ENCODE results near the gene RAP1A.
"Not testable (repeated sequence)": the region's sequence is repeated elsewhere in the genome, so short reads cannot be mapped to it uniquely, and the experiment has no call there.

The RAP1A gene

DNA sequence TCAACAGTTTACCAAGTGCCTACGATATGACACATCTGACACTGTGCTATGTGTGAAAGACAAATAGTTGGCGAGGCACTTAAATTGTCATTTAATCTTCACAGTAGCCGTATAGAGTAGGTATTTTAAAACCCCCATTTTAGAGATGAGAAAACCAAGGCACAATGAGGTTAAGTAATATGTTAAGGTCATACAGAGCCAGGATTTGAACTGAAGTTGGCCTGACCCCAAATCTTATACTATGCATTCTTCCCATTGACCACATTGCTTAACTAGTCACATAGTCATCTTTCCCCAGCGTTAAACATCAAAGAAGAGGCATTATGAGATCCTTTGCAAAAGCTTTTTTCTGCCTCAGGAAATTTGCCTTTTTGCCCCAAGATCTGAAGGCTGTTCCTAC is 115.7 kb downstream of the RAP1A start:
- no peak for DNase-seq (ENCODE audit: low read depth in 3 of 3, low spot score in 1 of 3)

DNA sequence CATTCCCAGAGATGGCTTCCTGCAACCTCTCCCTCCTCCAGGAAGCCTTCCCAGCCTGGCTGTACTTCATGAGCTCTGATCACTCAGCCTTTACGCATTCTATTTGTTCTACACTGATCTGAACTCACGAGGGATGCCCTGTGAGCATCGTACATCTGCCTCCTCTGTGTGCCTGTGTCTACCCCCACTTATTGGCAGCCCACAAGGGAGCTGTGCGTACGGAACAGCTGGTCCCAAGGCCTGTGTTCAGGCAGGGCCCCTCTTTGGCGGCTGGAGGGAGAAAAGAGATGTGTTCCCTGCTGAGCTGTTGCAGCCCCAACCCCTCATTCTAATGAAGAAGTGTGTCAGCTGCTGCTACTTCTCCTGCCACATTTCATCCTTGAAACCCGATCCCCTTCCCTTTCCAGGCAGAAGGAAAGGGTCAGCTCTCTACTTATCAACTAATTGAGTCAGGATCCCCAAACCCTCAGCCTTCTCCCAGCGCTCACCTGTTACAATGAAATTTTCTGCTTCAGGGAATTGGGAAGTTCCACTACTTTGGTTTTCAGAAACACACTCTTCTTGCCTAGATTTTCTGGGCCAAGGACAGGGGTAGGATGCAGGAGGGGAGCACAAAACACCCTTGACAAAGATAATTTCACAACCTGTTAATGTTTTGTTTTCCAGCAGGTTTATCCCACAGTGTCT is 116.4 kb downstream of the RAP1A start:
- no peak for DNase-seq (ENCODE audit: low read depth in 3 of 3, low spot score in 1 of 3)

GRCh38 chr1:111736548-111737215 is 117.1 kb downstream of the RAP1A start:
- DNase-seq (ENCODE audit: low read depth in 3 of 3, low spot score in 1 of 3), result no peak

- no peak for DNase-seq (ENCODE audit: low read depth in 3 of 3, low spot score in 1 of 3)
Measured at GRCh38 chr1:111737216-111738132, 117.9 kb downstream of the RAP1A start.

DNA sequence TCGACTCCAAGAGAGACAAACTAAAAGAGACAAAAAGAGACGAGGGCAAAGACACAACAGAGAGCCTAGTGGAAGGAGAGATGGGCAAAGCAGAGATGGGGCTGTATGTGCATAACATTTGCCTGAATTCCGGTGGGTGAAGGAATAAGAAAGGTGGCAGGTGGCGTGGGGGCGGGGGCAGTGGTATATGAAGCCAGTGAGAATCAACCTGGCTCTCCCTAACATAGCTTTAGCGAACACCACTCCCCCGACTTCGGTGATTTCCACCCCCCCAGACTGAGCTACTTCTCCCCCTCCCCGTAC is 118.5 kb downstream of the RAP1A start:
- no peak for DNase-seq (ENCODE audit: low read depth in 3 of 3, low spot score in 1 of 3)

DNA sequence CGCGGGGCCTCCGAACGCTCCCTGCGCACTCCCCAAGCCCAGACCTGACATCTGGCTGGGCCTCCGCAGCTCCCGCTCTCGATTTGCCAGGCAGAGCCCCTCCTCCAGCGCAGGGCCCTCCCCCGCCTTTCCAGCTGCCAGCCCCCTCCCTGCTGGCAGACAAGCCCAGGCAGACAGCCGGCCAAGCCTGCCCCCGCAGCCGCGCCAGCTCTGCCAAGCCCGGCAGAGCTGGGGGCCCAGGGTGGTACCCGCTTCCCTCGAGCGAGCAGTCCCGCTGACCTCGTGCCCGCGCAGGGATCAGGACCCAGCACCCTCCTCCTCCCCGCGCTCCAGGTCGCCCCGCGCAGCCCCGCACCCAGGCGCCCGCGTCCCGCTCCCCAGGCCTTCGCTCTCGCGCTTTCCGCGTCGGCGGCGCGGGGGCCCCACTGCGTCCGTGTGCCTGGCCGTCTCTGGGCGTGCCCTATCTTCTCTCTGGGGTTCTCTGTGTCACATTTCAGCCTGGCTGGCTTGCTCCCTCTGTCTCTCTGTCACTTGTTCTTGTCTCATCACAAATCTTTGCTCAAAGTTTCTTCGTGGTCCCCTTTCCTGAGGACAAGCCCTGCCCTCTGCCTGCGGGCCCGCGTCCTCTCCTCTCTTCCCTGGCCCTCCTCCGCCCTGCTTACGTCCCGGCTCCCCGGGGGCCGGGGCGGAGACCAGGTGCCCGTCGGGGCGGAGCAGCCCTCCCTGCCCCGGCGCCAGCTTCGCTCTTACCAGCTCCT is 119.0 kb downstream of the RAP1A start:
- DNase-seq (ENCODE audit: low read depth in 3 of 3, low spot score in 1 of 3), result no peak

GRCh38 chr1:111739194-111739924 is 119.8 kb downstream of the RAP1A start, which contains the start of gene INKA2:
TSS of gene INKA2 (minus strand) at chr1:111739395. CDS start at chr1:111739242, 153 bp downstream.
- DNase-seq (ENCODE audit: low read depth in 3 of 3, low spot score in 1 of 3), result peak in 2 of 3 donors; percentile 29 to 54

DNA sequence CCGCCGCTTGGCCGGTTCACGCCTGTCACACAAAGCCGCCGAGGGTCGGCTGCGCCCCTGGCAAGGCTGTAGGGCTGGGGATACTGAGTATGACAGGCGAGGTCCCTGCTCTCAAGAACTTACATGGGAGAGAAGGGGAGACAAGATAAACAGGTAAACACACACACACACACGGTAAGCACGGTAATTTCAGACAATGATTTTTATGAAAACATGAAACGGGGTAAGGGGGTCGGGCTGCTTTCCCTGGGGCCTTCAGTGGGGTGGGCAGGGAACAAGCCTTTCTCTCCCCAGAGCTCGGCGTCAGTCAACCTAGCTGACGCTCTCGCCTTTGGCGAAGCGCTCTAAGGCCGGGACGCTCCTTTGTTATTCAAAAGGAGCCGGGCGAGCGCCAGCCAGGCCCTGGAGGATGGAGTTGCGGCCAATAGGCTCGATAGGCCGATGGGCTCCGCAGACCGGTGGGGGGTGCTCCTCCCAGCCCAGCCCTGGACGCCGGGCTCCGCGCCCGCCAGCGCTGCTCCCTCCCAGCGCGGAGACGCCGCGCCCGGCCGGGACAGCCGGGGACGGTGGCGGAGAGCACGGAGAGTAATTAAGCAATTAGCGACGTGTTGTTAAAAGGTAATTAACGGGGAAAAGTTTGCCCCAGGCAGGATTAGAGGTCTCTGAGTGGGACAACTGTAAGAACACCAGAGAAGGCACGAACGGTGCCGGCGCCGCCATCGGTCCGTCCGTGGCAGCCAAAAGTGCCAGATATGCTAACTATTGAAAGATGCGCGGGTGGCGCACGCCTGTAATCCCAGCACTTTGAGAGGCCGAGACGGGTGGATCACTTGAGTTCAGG is 120.6 kb downstream of the RAP1A start:
- no peak for DNase-seq (ENCODE audit: low read depth in 3 of 3, low spot score in 1 of 3)

- not testable (repeated sequence) for DNase-seq (ENCODE audit: low read depth in 3 of 3, low spot score in 1 of 3)
Measured at GRCh38 chr1:111742292-111742691, 122.7 kb downstream of the RAP1A start.

GRCh38 chr1:111742938-111743549 is 123.5 kb downstream of the RAP1A start:
- no peak for DNase-seq (ENCODE audit: low read depth in 3 of 3, low spot score in 1 of 3)

DNA sequence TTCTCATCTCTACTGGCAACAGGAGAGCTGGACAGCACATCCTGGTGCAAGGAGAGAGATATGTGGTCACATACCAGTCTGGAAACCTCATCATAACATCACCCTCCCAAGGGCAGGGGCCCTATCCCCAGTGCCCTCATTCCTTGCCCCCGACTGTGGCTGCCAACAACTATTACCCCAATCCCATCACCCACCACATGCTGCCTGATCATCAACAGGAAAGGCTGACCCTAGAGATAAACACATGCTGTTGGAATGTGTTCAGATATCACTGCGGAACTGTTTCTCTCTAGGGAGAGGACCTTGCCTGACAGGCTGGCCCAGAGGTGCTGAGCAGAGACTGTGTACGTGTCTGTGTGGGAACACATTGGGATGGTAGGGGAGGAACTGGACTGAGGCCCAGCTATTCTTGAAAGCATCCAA is 124.1 kb downstream of the RAP1A start:
- DNase-seq (ENCODE audit: low read depth in 3 of 3, low spot score in 1 of 3), result no peak

- no peak for DNase-seq (ENCODE audit: low read depth in 3 of 3, low spot score in 1 of 3)
Measured at GRCh38 chr1:111745675-111746613, 126.4 kb downstream of the RAP1A start.

DNA sequence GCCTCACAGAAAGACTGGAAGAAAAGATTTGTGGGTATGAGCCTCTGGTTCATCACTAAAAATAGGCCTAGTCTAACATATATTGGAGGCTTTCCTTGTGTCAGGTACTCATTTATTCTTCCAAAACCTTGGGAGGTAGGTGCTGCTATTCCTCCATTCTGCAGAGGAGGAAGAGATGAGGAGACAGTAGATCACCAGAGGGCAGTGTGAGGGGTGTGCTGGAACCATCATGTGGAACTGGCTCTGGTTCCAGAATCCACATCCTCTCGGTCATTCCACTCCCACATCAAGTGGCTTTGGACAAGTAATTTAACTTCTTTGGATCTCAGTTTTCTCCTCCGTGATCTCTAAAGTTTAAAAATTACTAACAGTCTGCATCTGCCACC is 127.0 kb downstream of the RAP1A start:
- no peak for DNase-seq (ENCODE audit: low read depth in 3 of 3, low spot score in 1 of 3)

GRCh38 chr1:111747282-111747734 is 127.7 kb downstream of the RAP1A start:
- no peak for DNase-seq (ENCODE audit: low read depth in 3 of 3, low spot score in 1 of 3)

DNA sequence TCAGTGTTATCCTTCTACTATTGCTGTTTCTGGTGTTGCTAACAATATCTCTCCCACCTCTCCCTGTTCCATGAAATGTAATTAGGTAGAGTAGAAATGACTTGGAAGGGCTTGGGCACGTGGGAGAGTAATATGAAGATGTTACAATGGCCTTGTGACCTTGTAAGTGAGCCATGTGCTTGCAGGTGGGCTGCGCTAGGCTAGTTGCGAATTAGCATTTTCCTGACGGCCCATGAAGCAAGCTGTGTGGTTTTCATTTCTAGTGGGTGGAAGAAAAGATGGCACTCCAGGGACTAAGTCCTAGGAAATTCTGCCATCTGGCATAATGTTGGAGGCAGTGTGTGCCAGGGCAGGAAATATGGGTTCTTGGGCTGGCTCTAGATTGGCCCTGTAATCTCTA is 128.4 kb downstream of the RAP1A start:
- DNase-seq (ENCODE audit: low read depth in 3 of 3, low spot score in 1 of 3), result no peak

DNA sequence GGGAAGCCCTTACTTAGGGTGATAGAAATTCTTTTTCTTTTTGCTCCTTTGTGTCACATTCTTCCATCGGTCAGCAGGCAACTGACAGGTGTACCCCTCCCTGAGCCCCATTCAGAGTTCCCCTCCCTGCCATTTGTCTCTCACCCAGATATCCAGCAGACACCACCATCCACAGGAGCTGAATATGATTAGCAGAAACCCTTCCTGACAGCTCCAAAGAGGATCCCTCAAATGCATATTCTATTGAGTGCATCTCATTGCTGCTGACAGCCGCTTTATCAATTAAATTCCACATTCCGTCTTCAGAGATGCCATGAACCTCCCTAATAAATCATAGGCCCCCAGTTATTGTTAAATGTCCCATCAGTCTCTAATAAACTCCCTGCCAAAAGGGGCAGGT is 130.0 kb downstream of the RAP1A start:
- DNase-seq (ENCODE audit: low read depth in 3 of 3, low spot score in 1 of 3), result no peak

GRCh38 chr1:111750856-111751255 is 131.3 kb downstream of the RAP1A start:
- DNase-seq (ENCODE audit: low read depth in 3 of 3, low spot score in 1 of 3), result no peak

Data from stimulated activated CD4-positive, alpha-beta T cell treated with anti-CD3 and anti-CD28 coated beads, TNF-alpha, amount 100 ng/mL, for 1 hour (primary cell).